GM18951 (cell line): Measurements from ENCODE around the gene PAK1.
"Not testable (repeated sequence)": the region's sequence is repeated elsewhere in the genome, so short reads cannot be mapped to it uniquely, and the experiment has no call there.

ENCODE experiments used
- POLR2A ChIP-seq: IDR thresholded peaks from 4 replicates; pipeline ENCODE4 v1.6.1; 2011; ENCODE audit warnings: mild to moderate bottlenecking; ENCODE audit not compliant: insufficient read length, insufficient read depth; ENCODE audit errors: extremely low read depth
- in situ Hi-C: fragments of 300-500 bp; cut with MboI; formaldehyde crosslinking; loops from one replicate; pipeline ENCODE4 v1.12.0; 2022; ENCODE audit warnings: low sequenced_read_pairs, mixed read lengths, inconsistent platforms; ENCODE audit not compliant: unreplicated experiment

Gene PAK1

GRCh38 chr11:77401486-77402217, 72.2 kb downstream of the PAK1 start:
- TF ChIP-seq POLR2A: no peak
- in situ Hi-C loops: no loop called here

GRCh38 chr11:77400775-77401449, 73.0 kb downstream of the PAK1 start:
- in situ Hi-C loops: no loop called here
- TF ChIP-seq POLR2A: no peak

GRCh38 chr11:77400271-77400670, 73.6 kb downstream of the PAK1 start:
- no peak for TF ChIP-seq POLR2A
- in situ Hi-C loops: no loop called here

- no peak for TF ChIP-seq POLR2A
- in situ Hi-C loops: no loop called here
Measured at GRCh38 chr11:77397631-77398030, 76.3 kb downstream of the PAK1 start.

- in situ Hi-C loops: no loop called here
- no peak for TF ChIP-seq POLR2A
Measured at GRCh38 chr11:77396911-77397310, 77.0 kb downstream of the PAK1 start.

- no peak for TF ChIP-seq POLR2A
Measured at GRCh38 chr11:77396305-77396704, 77.6 kb downstream of the PAK1 start.

GRCh38 chr11:77395460-77396173, 78.3 kb downstream of the PAK1 start:
- no peak for TF ChIP-seq POLR2A
- in situ Hi-C loops: no loop called here

More at GRCh38 chr11:77396305-77396704, 77.6 kb downstream of the PAK1 start:
- in situ Hi-C loops: no loop called here

- no peak for TF ChIP-seq POLR2A
Measured at GRCh38 chr11:77392842-77393241, 81.1 kb downstream of the PAK1 start.

GRCh38 chr11:77387701-77388100, 86.2 kb downstream of the PAK1 start:
- in situ Hi-C loops: no loop called here
- TF ChIP-seq POLR2A: no peak

More at GRCh38 chr11:77392842-77393241, 81.1 kb downstream of the PAK1 start:
- in situ Hi-C loops: no loop called here

GRCh38 chr11:77386178-77386577, 87.7 kb downstream of the PAK1 start:
- TF ChIP-seq POLR2A: no peak
- in situ Hi-C loops: no loop called here

GRCh38 chr11:77385255-77385771, 88.6 kb downstream of the PAK1 start:
- in situ Hi-C loops: not testable (repeated sequence)

- no peak for TF ChIP-seq POLR2A
- in situ Hi-C loops: no loop called here
Measured at GRCh38 chr11:77384571-77384970, 89.3 kb downstream of the PAK1 start.

GRCh38 chr11:77383349-77383748, 90.5 kb downstream of the PAK1 start:
- in situ Hi-C loops: not testable (repeated sequence)

GRCh38 chr11:77381729-77382665, 91.9 kb downstream of the PAK1 start:
- in situ Hi-C loops: no loop called here
- no peak for TF ChIP-seq POLR2A
